Measurements from ENCODE around the gene BBLN. TPM values are rescaled to one million over a fixed set of nuclear protein-coding genes. Genes with fewer than 3 reads are reported as not detected.
"Not testable (repeated sequence)": the region's sequence is repeated elsewhere in the genome, so short reads cannot be mapped to it uniquely, and the experiment has no call there.

Gene BBLN
- total RNA-seq (2021) = 72.5 and 74.9 TPM in 2 replicates
- long read RNA-seq, transcript C9orf16-204 (3 exons, 1,570 nt) = minor isoform, 5 of 59 reads
- long read RNA-seq, transcript C9orf16-201 (2 exons, 713 nt) = major isoform, 43 of 59 reads
- long read RNA-seq, partial matches to known transcripts = 4 of 59 reads
- long read RNA-seq, other reads (novel, unspliced or antisense) = 7 of 59 reads

GRCh38 chr9:128159784-128160602, at the start of gene BBLN:
BBLN (plus strand) TSS chr9:128160265; CDS start chr9:128160408, 143 bp downstream.
- H3K18ac ChIP-seq (ENCODE audit: insufficient read length, low read depth, low read length) = peak within 1 kb of the TSS; percentile 97
- H3K36me3 Mint-ChIP-seq (ENCODE audit: insufficient read depth in 1 of 3, low read depth in 3 of 3) = peaks cover 5 to 29% (median 12%) of the 10 kb centered on the region in 3 experiments; a peak in 5 of 7 replicates
- no peak within 1 kb of the TSS for H3K23ac ChIP-seq (ENCODE audit: insufficient read length, low read depth, low read length)
- no peaks in the 10 kb centered on the region for H3K79me2 ChIP-seq (ENCODE audit: insufficient read depth, low read length)
- no peaks in the 10 kb centered on the region for H3K9me3 ChIP-seq (ENCODE audit: control insufficient read depth, low read depth, low read length)
- H3K9me3 Mint-ChIP-seq = no peaks in the 10 kb centered on the region
- no peaks in the 10 kb centered on the region for H4K20me1 ChIP-seq (ENCODE audit: control insufficient read depth, insufficient read depth, insufficient read length)
- no peak within 1 kb of the TSS for H4K5ac ChIP-seq (ENCODE audit: insufficient read length, low read depth, low read length)
- H3K9ac ChIP-seq (ENCODE audit: extremely low read depth, insufficient read length, low read length) = peak within 1 kb of the TSS; percentile 82
- H2BK20ac ChIP-seq (ENCODE audit: low read depth, low read length, poor library complexity, severe bottlenecking) = no peak within 1 kb of the TSS
- H2BK15ac ChIP-seq (ENCODE audit: low read depth, low read length) = no peak within 1 kb of the TSS
- no peaks in the 10 kb centered on the region for H3K27me3 Mint-ChIP-seq (ENCODE audit: low read depth)
- no peak within 1 kb of the TSS for H2AK5ac ChIP-seq (ENCODE audit: insufficient read length, low read length)
- H3K27ac Mint-ChIP-seq = peak within 1 kb of the TSS; percentile 49 to 96 (median 72); a peak in 4 of 7 replicates
- no peaks in the 10 kb centered on the region; the same call in 1 of the 2 replicates for H3K4me1 ChIP-seq (ENCODE audit: insufficient read depth, low read length)
- no peak within 1 kb of the TSS for H4K91ac ChIP-seq (ENCODE audit: insufficient read length, low read depth, low read length)
- peak within 1 kb of the TSS; percentile 76 to 82 for H3K4me3 Mint-ChIP-seq
- no peak for TF ChIP-seq CTCF (conservative IDR thresholded peaks at IDR 0.05)
- no peak within 1 kb of the TSS for H3K27ac ChIP-seq (ENCODE audit: insufficient read length, low read depth, low read length)
- no peak within 1 kb of the TSS for H2BK5ac ChIP-seq (ENCODE audit: insufficient read length, low read length)
- H3K79me1 ChIP-seq (ENCODE audit: insufficient read depth, low read depth, low read length, poor library complexity, severe bottlenecking) = no peaks in the 10 kb centered on the region
- no peak within 1 kb of the TSS for H3K4ac ChIP-seq (ENCODE audit: low read depth, low read length)
- peak; percentile 97 for DNase-seq
- H3K4me1 Mint-ChIP-seq = peaks cover 6 to 8% of the 10 kb centered on the region in 2 experiments
- H4K8ac ChIP-seq (replicated peaks; ENCODE audit: insufficient read length, low read depth, low read length) = no peak within 1 kb of the TSS
- H3K23me2 ChIP-seq (ENCODE audit: insufficient read length, low read depth, low read length, poor library complexity, severe bottlenecking) = peaks cover 7% of the 10 kb centered on the region
- H2AFZ ChIP-seq (ENCODE audit: low read length) = no peak within 1 kb of the TSS
- H2BK12ac ChIP-seq (ENCODE audit: insufficient read length, low read depth, low read length) = no peak within 1 kb of the TSS
- H3T11ph ChIP-seq (ENCODE audit: low read length) = no peak within 1 kb of the TSS
- H3K56ac ChIP-seq (ENCODE audit: insufficient read length, low read depth, low read length) = no peak within 1 kb of the TSS
- no peaks in the 10 kb centered on the region for H3K27me3 ChIP-seq (ENCODE audit: insufficient read depth, low read length)
- peak within 1 kb of the TSS; percentile 69 for H3K4me2 ChIP-seq (ENCODE audit: insufficient read depth, insufficient read length, low read length)
- H3K14ac ChIP-seq (ENCODE audit: insufficient read depth, low read length) = peak within 1 kb of the TSS; percentile 96
- peak within 1 kb of the TSS; percentile 91 for H2BK120ac ChIP-seq (ENCODE audit: low read depth, low read length, poor library complexity, severe bottlenecking)
- WGBS (ENCODE audit: extremely low coverage, insufficient read length, low lambda C conversion rate) = no CpG with 5 or more reads among the region's 77 CpGs

GRCh38 chr9:128111726-128112125, 48.3 kb upstream of the BBLN start:
- not testable (repeated sequence) for H2BK15ac ChIP-seq (ENCODE audit: low read depth, low read length); H3K18ac ChIP-seq (ENCODE audit: insufficient read length, low read depth, low read length); H3K4me1 Mint-ChIP-seq; H2AFZ ChIP-seq (ENCODE audit: low read length); H2BK5ac ChIP-seq (ENCODE audit: insufficient read length, low read length); H3K27me3 Mint-ChIP-seq (ENCODE audit: low read depth); H2BK12ac ChIP-seq (ENCODE audit: insufficient read length, low read depth, low read length); H3K4ac ChIP-seq (ENCODE audit: low read depth, low read length); H4K8ac ChIP-seq (replicated peaks; ENCODE audit: insufficient read length, low read depth, low read length); H3K4me2 ChIP-seq (ENCODE audit: insufficient read depth, insufficient read length, low read length); H3K79me2 ChIP-seq (ENCODE audit: insufficient read depth, low read length); H4K91ac ChIP-seq (ENCODE audit: insufficient read length, low read depth, low read length); H3K27ac Mint-ChIP-seq; H3K9ac ChIP-seq (ENCODE audit: extremely low read depth, insufficient read length, low read length); H2BK20ac ChIP-seq (ENCODE audit: low read depth, low read length, poor library complexity, severe bottlenecking); H3K4me1 ChIP-seq (ENCODE audit: insufficient read depth, low read length); H3K9me3 Mint-ChIP-seq; H3K14ac ChIP-seq (ENCODE audit: insufficient read depth, low read length); H3K27me3 ChIP-seq (ENCODE audit: insufficient read depth, low read length); H3T11ph ChIP-seq (ENCODE audit: low read length); H3K4me3 Mint-ChIP-seq; H3K79me1 ChIP-seq (ENCODE audit: insufficient read depth, low read depth, low read length, poor library complexity, severe bottlenecking); H3K56ac ChIP-seq (ENCODE audit: insufficient read length, low read depth, low read length); H3K9me3 ChIP-seq (ENCODE audit: control insufficient read depth, low read depth, low read length); H2AK5ac ChIP-seq (ENCODE audit: insufficient read length, low read length); H2BK120ac ChIP-seq (ENCODE audit: low read depth, low read length, poor library complexity, severe bottlenecking); H3K23ac ChIP-seq (ENCODE audit: insufficient read length, low read depth, low read length); H3K27ac ChIP-seq (ENCODE audit: insufficient read length, low read depth, low read length); DNase-seq; H3K23me2 ChIP-seq (ENCODE audit: insufficient read length, low read depth, low read length, poor library complexity, severe bottlenecking); H4K5ac ChIP-seq (ENCODE audit: insufficient read length, low read depth, low read length); H4K20me1 ChIP-seq (ENCODE audit: control insufficient read depth, insufficient read depth, insufficient read length)
- WGBS (ENCODE audit: extremely low coverage, insufficient read length, low lambda C conversion rate) = no CpG with 5 or more reads among the region's 12 CpGs
- peaks cover 16 to 68% (median 21%) of the 10 kb centered on the region in 3 experiments; a peak in 6 of 7 replicates for H3K36me3 Mint-ChIP-seq (ENCODE audit: insufficient read depth in 1 of 3, low read depth in 3 of 3)
